VCaP (cell line): Measurements from ENCODE around the gene STAT1.
A peak's percentile ranks its signal among the peaks of the same experiment; 100 is the strongest.
"Not testable (repeated sequence)": the region's sequence is repeated elsewhere in the genome, so short reads cannot be mapped to it uniquely, and the experiment has no call there.

Source experiments
- H3K27ac ChIP-seq: fragments of 450-650 bp; 2 replicates; pipeline ENCODE4 v1.5.1; 2017
- CTCF ChIP-seq: fragments of 450-650 bp; conservative IDR thresholded peaks from 2 replicates; pipeline ENCODE4 v1.5.1; 2017; ENCODE audit warnings: mild to moderate bottlenecking, moderate library complexity

Gene STAT1

DNA sequence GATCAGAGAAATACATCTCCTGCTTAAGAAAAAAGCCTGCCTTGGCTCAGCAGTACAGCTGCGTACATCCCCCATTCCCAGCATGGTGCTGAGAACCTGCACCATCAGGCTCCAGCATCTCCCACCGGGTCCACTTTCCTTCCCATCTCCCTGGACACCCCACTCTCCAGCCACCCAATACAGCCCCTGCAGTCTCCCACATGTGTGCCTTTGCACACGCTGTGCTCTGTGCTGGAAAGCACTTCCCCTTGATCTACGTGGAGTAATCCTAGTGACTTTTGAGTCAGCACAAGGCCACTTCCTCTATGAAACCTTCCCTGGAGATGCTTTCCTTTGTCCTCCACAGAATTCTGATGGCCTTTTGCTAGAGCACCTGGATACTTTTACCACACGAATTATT, 17.0 kb downstream of the STAT1 start:
- H3K27ac ChIP-seq = no peak overlapping the region
- no peak for TF ChIP-seq CTCF

DNA sequence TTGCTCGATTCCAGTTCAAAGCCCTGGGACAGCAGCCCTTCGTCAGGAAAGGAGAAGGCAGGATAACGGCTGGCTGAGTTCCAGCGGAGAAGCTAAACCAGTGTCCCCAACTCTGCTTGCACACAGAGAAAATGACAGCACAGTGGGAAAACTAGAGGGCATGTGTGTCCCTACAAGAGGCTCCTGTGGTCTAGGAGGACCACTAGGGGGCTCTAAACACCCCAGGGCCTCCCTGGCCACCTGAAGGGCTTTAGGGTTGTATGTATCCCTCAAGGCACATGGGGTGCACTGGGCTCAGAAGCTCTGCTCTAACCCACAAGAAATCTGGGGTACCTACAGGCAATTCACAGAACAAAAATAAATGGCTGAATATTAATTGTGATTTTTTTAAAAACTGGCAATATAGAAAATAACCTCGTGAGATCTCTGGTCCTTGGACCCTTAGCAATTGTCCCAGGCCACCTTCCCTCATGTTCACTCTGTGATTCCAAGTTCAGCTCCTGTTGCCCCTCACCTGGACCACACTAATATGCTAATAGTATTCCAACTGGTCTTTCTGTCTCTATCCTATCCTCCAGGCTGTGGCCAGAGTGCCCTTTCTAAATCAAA, 17.5 kb downstream of the STAT1 start:
- H3K27ac ChIP-seq = no peak overlapping the region
- TF ChIP-seq CTCF = peak; percentile 80

DNA sequence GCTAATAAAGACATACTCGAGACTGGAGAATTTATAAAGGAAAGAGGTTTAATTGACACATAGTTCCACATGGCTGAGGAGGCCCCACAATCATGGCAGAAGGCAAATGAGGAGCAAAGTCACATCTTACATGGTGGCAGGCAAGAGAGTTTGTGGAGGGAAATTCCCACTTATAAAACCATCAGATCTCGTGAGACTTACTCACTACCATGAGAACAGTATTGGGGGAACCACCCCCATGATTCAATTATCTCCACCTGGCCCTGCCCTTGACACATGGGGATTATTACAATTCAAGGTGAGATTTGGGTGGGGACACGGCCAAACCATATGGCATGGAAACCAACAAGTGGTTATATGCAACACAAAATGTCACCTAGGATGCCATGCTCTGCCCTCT, 18.7 kb downstream of the STAT1 start:
- not testable (repeated sequence) for H3K27ac ChIP-seq

DNA sequence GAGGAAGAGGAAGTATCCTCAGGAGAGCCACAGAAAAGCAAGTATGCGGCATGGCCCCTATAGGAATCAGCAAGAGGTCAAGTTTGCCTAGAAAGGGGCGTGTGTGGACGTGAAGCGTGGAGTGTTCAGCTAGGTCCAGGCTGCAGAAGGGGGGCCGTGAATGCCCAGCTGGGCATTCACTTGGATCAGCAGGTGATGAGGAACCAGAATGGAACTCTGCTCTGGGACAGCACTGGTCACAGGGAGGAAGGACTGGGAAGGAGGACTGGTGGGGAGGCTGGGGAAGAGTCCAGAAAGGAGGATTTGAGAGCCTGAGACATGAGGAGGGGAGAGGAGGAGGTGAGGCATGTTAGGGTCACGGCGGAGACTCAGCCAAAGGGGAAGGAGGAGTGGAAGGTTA, 19.8 kb downstream of the STAT1 start:
- no peak overlapping the region for H3K27ac ChIP-seq
- no peak for TF ChIP-seq CTCF

DNA sequence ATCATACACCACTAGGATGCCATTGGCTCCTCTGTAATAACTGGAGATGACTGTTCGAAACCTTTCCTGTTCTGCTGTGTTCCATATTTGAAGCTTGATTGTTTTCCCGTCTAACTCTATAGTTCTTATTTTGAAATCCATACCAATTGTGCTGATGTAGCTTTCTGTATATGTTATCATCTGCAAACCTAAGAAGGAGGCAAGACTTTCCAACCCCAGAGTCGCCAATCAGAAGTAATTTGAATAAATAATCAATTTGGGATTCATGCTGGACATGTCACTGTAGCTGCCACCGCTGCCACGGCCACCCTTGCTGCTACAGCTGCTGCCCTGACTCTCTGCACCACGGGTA, 20.7 kb downstream of the STAT1 start:
- no peak for TF ChIP-seq CTCF

DNA sequence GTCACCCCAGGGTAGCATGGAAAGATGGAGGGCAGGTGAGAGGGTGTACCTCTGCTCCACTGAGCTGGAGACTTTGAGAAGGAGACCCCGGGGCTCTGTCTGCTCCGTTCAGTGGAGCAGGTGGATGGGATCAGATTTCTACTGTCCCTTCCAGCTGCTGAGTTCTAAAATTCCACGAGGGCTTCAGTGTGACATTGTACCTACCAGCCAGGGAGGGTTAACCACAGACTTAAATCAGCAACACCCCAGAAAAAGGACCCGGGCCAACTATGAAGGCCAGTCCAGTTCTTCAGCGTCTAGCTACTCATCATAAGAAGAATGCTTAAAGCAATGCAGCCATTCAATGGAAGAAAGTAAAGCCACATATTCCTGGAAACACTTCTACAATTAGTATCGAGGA, 23.8 kb downstream of the STAT1 start:
- no peak overlapping the region for H3K27ac ChIP-seq
- TF ChIP-seq CTCF = no peak

More for the DNA sequence above, 20.7 kb downstream of the STAT1 start:
- no peak overlapping the region for H3K27ac ChIP-seq

DNA sequence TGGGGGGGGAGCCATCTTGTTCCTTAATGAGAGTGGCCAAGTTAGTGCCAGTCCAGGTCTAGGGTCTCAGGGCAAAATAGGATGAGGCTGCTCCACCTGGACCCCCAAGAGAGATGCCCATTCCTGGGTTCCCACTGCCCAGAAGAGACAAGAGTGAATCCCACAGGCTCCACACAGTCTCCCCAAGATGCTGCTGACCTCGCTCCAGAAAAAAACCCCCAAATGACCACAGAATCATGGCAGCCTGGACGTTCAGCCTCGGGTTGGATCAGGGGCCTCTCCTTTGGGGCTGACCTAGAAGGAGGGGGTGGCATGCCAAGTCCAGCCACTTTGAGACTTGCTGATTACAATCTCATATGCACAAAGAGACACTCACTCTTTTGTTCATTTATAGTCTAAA, 25.1 kb downstream of the STAT1 start:
- no peak overlapping the region for H3K27ac ChIP-seq
- no peak for TF ChIP-seq CTCF

DNA sequence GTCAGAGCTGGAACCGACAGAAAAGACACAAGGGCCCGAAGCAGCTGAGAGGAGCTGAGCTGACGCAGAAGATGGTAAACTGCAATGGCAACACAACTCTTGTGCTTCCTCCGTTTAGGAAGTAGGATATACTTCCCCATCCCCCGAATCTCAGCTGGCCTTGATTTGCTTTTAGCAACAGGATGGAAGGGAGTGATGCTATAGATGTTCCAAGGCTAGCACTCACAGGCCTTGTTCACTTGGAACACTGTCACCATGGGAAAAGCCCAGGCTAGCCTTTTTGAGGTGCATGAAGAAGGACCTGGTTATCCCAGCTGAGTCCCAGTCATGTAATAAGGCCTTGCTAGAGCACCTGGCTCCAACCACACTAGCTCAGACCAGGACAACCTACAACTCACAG, 26.0 kb downstream of the STAT1 start:
- H3K27ac ChIP-seq = no peak overlapping the region
- TF ChIP-seq CTCF = no peak
